HepG2 (cell line): ENCODE data around the gene SMIM22. TPM values are rescaled to one million over a fixed set of nuclear protein-coding genes. Genes with fewer than 3 reads are reported as not detected.

Source experiments
- ELF1 ChIP-seq: sonication (generic); formaldehyde crosslinking; IDR thresholded peaks from 2 replicates; pipeline ENCODE4 v1.4.0; 2020; ENCODE audit warnings: missing genetic modification reagents
- HDAC2 ChIP-seq: sonication (generic); formaldehyde crosslinking; IDR thresholded peaks from 2 replicates; pipeline ENCODE4 v1.4.0; 2020; ENCODE audit warnings: missing genetic modification reagents
- HOXA3 ChIP-seq: sonication (generic); formaldehyde crosslinking; IDR thresholded peaks from 2 replicates; pipeline ENCODE4 v1.5.0; 2020; ENCODE audit warnings: missing genetic modification reagents
- KDM5B ChIP-seq: sonication (generic); formaldehyde crosslinking; IDR thresholded peaks from 2 replicates; pipeline ENCODE4 v1.4.0; 2020; ENCODE audit warnings: missing genetic modification reagents, mild to moderate bottlenecking, borderline replicate concordance
- KLF12 ChIP-seq: sonication (generic); formaldehyde crosslinking; IDR thresholded peaks from 2 replicates; pipeline ENCODE4 v1.4.0; 2020; ENCODE audit warnings: missing genetic modification reagents, borderline replicate concordance
- NR2F1 ChIP-seq, 2 experiments: fragments of 450-650 bp in 1 of 2; formaldehyde crosslinking in 1 of 2; IDR thresholded peaks; 2 replicates each; pipeline versions ENCODE4 v1.5.0 to v1.6.1; 2016 to 2020; ENCODE audit warnings: mild to moderate bottlenecking in 1 of 2, missing compliant biosample characterization in 1 of 2, missing genetic modification reagents in 1 of 2, moderate library complexity in 1 of 2
- SIN3A ChIP-seq: IDR thresholded peaks from 2 replicates; pipeline ENCODE4 v1.6.1; 2011; ENCODE audit warnings: low read depth, mild to moderate bottlenecking, control low read depth, low read length, borderline replicate concordance
- SNRNP70 ChIP-seq: fragments of 200-400 bp; formaldehyde crosslinking; IDR thresholded peaks from 2 replicates; pipeline ENCODE4 v1.6.1; 2017; ENCODE audit warnings: mild to moderate bottlenecking, low read depth, low read length, moderate library complexity
- THAP11 ChIP-seq: IDR thresholded peaks from 2 replicates; pipeline ENCODE4 v1.6.1; 2016; ENCODE audit warnings: missing biosample characterization, missing genetic modification reagents
- ZNF234 ChIP-seq: sonication (generic); formaldehyde crosslinking; conservative IDR thresholded peaks from 2 replicates; pipeline ENCODE4 v1.5.1; 2020; ENCODE audit warnings: mild to moderate bottlenecking, missing genetic modification reagents
- ZNF317 ChIP-seq: sonication (generic); formaldehyde crosslinking; IDR thresholded peaks from 2 replicates; pipeline ENCODE4 v1.5.0; 2020; ENCODE audit warnings: mild to moderate bottlenecking, missing genetic modification reagents
- ZNF430 ChIP-seq: sonication (generic); formaldehyde crosslinking; IDR thresholded peaks from 2 replicates; pipeline ENCODE4 v1.9.0; 2021; ENCODE audit warnings: mild to moderate bottlenecking, missing genetic modification reagents
- ZNF615 ChIP-seq: sonication (generic); formaldehyde crosslinking; IDR thresholded peaks from 2 replicates; pipeline ENCODE4 v1.5.0; 2020; ENCODE audit warnings: mild to moderate bottlenecking, missing genetic modification reagents, borderline replicate concordance
- ZNF768 ChIP-seq: sonication (generic); formaldehyde crosslinking; IDR thresholded peaks from 2 replicates; pipeline ENCODE4 v1.4.0; 2020; ENCODE audit warnings: missing genetic modification reagents
- ZSCAN25 ChIP-seq: sonication (generic); formaldehyde crosslinking; IDR thresholded peaks from 2 replicates; pipeline ENCODE4 v1.8.0; 2022; ENCODE audit warnings: mild to moderate bottlenecking, missing genetic modification reagents
- ZZZ3 ChIP-seq: sonication (generic); formaldehyde crosslinking; IDR thresholded peaks from 2 replicates; pipeline ENCODE4 v1.4.0; 2020; ENCODE audit warnings: missing genetic modification reagents, mild to moderate bottlenecking, borderline replicate concordance
- polyA plus RNA-seq, 8 experiments: library from polyadenylated mRNA; depleted of rRNA in 3 of 8; stranded (reverse) in 7 of 8; unstranded in 1 of 8; fragments of >200 nt; fragmentation: Illumina TruSeq in 4 of 8; extraction: Trizol in 4 of 8; gene quantifications; 2 replicates each; pipeline versions ENCODE4 v1.2.1 to v1.2.3, GENCODE V29; 2011 to 2016; ENCODE audit warnings: low read depth in 4 of 8, missing spikeins in 1 of 8, mixed read lengths in 1 of 8; ENCODE audit not compliant: insufficient read depth in 1 of 8
- total RNA-seq, 5 experiments: library from RNA; depleted of rRNA; stranded (reverse); fragments of >200 nt; fragmentation: Illumina TruSeq; extraction: Trizol; gene quantifications; 2 replicates each; pipeline ENCODE4 v1.2.3, GENCODE V29; 2016; ENCODE audit warnings: low read depth in 1 of 5
- TF ChIP-seq, protein P1 (sequence below): sonication (generic); formaldehyde crosslinking; IDR thresholded peaks from 2 replicates; pipeline ENCODE4 v1.5.1; 2020; ENCODE audit warnings: mild to moderate bottlenecking, missing genetic modification reagents, borderline replicate concordance
- TF ChIP-seq, protein P2 (sequence below): sonication (generic); formaldehyde crosslinking; IDR thresholded peaks from 2 replicates; pipeline ENCODE4 v1.9.0; 2021; ENCODE audit warnings: missing genetic modification reagents, mild to moderate bottlenecking, borderline replicate concordance
- TF ChIP-seq, protein P3 (sequence below): sonication (generic); formaldehyde crosslinking; conservative IDR thresholded peaks from 2 replicates; pipeline ENCODE4 v1.8.0; 2022; ENCODE audit warnings: low read depth, missing genetic modification reagents
- TF ChIP-seq, protein P4 (sequence below): sonication (generic); formaldehyde crosslinking; IDR thresholded peaks from 2 replicates; pipeline ENCODE4 v1.4.0; 2020; ENCODE audit warnings: missing genetic modification reagents

Gene SMIM22
- total and polyA plus RNA-seq, 2 of the 13 experiments (the other 11 are each of a cell fraction or from before 2014, with no cell fraction given) = not detected

DNA sequence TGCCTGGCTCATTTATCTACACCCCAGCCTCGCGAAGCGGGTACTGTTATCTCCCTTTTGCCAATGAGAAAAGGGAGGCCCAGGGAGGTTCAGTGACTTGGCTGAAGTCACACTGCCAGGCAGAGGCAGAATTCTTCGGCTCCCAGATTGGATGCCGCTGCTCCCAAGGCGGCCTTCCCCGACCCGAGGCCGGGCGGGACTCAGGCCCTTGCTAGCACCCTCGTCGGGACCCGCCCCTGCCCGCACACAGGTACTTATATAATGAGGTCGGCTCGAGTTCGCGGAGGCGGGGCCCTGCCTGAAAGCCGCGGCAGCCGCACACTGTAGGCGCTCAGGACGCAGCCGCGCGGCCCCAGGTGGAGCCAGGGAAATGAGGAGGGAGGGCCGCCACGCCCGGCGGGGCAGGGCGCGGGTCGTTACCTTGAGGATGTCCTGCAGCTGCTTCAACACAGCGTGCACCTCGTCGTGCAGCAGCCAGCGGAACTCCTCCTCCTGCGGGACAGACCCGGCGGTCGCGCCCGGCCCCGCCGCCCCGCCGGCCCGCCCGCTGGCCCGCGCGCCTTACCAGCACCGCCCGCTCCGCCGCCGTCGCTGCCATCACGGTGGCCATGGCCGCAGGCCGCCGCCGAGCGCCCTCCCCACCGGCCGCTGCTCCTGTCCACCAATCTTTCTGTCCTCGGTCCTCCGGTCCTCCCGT lies 6.9 kb downstream of the SMIM22 start, which contains the start of gene ROGDI (continued):
- TF ChIP-seq ZNF430 (0 out of 2 replicates have a peak, but pooled peaks have one; percentile 9), ELF1 (CRISPR knock-in tag) (no peak), SIN3A (peak; percentile 76; the same call in 1 of the 2 replicates), KDM5B (CRISPR knock-in tag) (0 out of 2 replicates have a peak, but pooled peaks have one; percentile 10), KLF12 (CRISPR knock-in tag) (0 out of 2 replicates have a peak, but pooled peaks have one; percentile 53), ZZZ3 (CRISPR knock-in tag) (no peak), HOXA3 (CRISPR knock-in tag) (peak; percentile 20; the same call in 1 of the 2 replicates), NR2F1 (CRISPR knock-in tag; IDR thresholded peaks at IDR 0.05) (peak in 1 of 2 experiments; percentile 36; a peak in 1 of 4 replicates), HDAC2 (peak; percentile 62), ZNF234 (CRISPR knock-in tag) (no peak), ZNF615 (CRISPR knock-in tag) (0 out of 2 replicates have a peak, but pooled peaks have one; percentile 30), SNRNP70 (no peak), ZNF317 (no peak), ZNF768 (CRISPR knock-in tag) (peak; percentile 69; the same call in 1 of the 2 replicates), THAP11 (peak; percentile 57; the same call in 1 of the 2 replicates), ZSCAN25 (CRISPR knock-in tag) (0 out of 2 replicates have a peak, but pooled peaks have one; percentile 15)
- TF ChIP-seq, protein P1, sequence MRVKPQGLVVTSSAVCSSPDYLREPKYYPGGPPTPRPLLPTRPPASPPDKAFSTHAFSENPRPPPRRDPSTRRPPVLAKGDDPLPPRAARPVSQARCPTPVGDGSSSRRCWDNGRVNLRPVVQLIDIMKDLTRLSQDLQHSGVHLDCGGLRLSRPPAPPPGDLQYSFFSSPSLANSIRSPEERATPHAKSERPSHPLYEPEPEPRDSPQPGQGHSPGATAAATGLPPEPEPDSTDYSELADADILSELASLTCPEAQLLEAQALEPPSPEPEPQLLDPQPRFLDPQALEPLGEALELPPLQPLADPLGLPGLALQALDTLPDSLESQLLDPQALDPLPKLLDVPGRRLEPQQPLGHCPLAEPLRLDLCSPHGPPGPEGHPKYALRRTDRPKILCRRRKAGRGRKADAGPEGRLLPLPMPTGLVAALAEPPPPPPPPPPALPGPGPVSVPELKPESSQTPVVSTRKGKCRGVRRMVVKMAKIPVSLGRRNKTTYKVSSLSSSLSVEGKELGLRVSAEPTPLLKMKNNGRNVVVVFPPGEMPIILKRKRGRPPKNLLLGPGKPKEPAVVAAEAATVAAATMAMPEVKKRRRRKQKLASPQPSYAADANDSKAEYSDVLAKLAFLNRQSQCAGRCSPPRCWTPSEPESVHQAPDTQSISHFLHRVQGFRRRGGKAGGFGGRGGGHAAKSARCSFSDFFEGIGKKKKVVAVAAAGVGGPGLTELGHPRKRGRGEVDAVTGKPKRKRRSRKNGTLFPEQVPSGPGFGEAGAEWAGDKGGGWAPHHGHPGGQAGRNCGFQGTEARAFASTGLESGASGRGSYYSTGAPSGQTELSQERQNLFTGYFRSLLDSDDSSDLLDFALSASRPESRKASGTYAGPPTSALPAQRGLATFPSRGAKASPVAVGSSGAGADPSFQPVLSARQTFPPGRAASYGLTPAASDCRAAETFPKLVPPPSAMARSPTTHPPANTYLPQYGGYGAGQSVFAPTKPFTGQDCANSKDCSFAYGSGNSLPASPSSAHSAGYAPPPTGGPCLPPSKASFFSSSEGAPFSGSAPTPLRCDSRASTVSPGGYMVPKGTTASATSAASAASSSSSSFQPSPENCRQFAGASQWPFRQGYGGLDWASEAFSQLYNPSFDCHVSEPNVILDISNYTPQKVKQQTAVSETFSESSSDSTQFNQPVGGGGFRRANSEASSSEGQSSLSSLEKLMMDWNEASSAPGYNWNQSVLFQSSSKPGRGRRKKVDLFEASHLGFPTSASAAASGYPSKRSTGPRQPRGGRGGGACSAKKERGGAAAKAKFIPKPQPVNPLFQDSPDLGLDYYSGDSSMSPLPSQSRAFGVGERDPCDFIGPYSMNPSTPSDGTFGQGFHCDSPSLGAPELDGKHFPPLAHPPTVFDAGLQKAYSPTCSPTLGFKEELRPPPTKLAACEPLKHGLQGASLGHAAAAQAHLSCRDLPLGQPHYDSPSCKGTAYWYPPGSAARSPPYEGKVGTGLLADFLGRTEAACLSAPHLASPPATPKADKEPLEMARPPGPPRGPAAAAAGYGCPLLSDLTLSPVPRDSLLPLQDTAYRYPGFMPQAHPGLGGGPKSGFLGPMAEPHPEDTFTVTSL (CRISPR knock-in tag) = 0 out of 2 replicates have a peak, but pooled peaks have one; percentile 18
- TF ChIP-seq, protein P2, sequence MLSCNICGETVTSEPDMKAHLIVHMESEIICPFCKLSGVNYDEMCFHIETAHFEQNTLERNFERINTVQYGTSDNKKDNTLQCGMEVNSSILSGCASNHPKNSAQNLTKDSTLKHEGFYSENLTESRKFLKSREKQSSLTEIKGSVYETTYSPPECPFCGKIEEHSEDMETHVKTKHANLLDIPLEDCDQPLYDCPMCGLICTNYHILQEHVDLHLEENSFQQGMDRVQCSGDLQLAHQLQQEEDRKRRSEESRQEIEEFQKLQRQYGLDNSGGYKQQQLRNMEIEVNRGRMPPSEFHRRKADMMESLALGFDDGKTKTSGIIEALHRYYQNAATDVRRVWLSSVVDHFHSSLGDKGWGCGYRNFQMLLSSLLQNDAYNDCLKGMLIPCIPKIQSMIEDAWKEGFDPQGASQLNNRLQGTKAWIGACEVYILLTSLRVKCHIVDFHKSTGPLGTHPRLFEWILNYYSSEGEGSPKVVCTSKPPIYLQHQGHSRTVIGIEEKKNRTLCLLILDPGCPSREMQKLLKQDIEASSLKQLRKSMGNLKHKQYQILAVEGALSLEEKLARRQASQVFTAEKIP (CRISPR knock-in tag) = no peak
- TF ChIP-seq, protein P3, sequence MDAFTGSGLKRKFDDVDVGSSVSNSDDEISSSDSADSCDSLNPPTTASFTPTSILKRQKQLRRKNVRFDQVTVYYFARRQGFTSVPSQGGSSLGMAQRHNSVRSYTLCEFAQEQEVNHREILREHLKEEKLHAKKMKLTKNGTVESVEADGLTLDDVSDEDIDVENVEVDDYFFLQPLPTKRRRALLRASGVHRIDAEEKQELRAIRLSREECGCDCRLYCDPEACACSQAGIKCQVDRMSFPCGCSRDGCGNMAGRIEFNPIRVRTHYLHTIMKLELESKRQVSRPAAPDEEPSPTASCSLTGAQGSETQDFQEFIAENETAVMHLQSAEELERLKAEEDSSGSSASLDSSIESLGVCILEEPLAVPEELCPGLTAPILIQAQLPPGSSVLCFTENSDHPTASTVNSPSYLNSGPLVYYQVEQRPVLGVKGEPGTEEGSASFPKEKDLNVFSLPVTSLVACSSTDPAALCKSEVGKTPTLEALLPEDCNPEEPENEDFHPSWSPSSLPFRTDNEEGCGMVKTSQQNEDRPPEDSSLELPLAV (CRISPR knock-in tag) = no peak
- TF ChIP-seq, protein P4, sequence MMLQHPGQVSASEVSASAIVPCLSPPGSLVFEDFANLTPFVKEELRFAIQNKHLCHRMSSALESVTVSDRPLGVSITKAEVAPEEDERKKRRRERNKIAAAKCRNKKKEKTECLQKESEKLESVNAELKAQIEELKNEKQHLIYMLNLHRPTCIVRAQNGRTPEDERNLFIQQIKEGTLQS = no peak
